IMR-90 (cell line): Measurements from ENCODE around the gene ADSS1.

Experiments used
- CTCF ChIP-seq: conservative IDR thresholded peaks from 2 replicates; pipeline ENCODE4 v1.5.1; 2012; ENCODE audit warnings: mild to moderate bottlenecking, low read depth, low read length, improper control_type of control experiment
- ELK1 ChIP-seq: fragments of 150-350 bp; IDR thresholded peaks from 2 replicates; pipeline ENCODE4 v1.6.1; 2016; ENCODE audit warnings: low read depth, mild to moderate bottlenecking, low read length, moderate library complexity, borderline replicate concordance
- MAZ ChIP-seq: IDR thresholded peaks from 2 replicates; pipeline ENCODE4 v1.6.1; 2012; ENCODE audit warnings: low read depth, mild to moderate bottlenecking, low read length, improper control_type of control experiment, moderate library complexity, borderline replicate concordance
- MXI1 ChIP-seq: IDR thresholded peaks from 2 replicates; pipeline ENCODE4 v1.6.1; 2012; ENCODE audit warnings: low read depth, mild to moderate bottlenecking, low read length, moderate library complexity, borderline replicate concordance
- POLR2A ChIP-seq: IDR thresholded peaks from 2 replicates; pipeline ENCODE4 v1.6.1; 2012; ENCODE audit warnings: mild to moderate bottlenecking, low read depth, low read length
- SMC3 ChIP-seq: fragments of 150-350 bp; IDR thresholded peaks from 2 replicates; pipeline ENCODE4 v1.6.1; 2016; ENCODE audit warnings: low read depth, mild to moderate bottlenecking, antibody characterized with exemption, low read length, moderate library complexity
- USF2 ChIP-seq: fragments of 150-350 bp; IDR thresholded peaks from 2 replicates; pipeline ENCODE4 v1.6.1; 2017; ENCODE audit warnings: mild to moderate bottlenecking, antibody characterized with exemption, low read length, low read depth

- TF ChIP-seq POLR2A (no peak), ELK1 (no peak), MAZ (no peak), CTCF (no peak), USF2 (no peak), SMC3 (no peak), MXI1 (no peak)
Observed at GRCh38 chr14:104767634-104767918, 43.5 kb downstream of the ADSS1 start.
